GM23338 (cell line): ENCODE data around the gene SORCS2. TPM values are rescaled to one million over a fixed set of nuclear protein-coding genes. Genes with fewer than 3 reads are reported as not detected.

Source experiments
- ATAC-seq: fragments of 200-7000 bp; cut with Tn5 transposase; 3 replicates; pipeline ENCODE4 v1.9.1; 2020
- DNase-seq: peaks from one replicate; pipeline ENCODE4 v3.0.0-alpha.2; 2015; ENCODE audit warnings: low spot score
- H2AFZ ChIP-seq: fragments of 200-600 bp; sonication (generic); 2 replicates; pipeline ENCODE4 v1.8.0; 2016; ENCODE audit warnings: antibody characterized with exemption, mild to moderate bottlenecking, moderate library complexity
- H3F3A ChIP-seq: fragments of 200-600 bp; sonication (generic); replicated peaks from 2 replicates; pipeline ENCODE4 v1.8.0; 2017; ENCODE audit warnings: antibody characterized with exemption, mixed run types, low read depth
- H3K27ac ChIP-seq: fragments of 200-600 bp; sonication (generic); 2 replicates; pipeline ENCODE4 v1.6.1; 2016; ENCODE audit warnings: low read depth
- H3K27me3 ChIP-seq: fragments of 200-600 bp; sonication (generic); 2 replicates; pipeline ENCODE4 v1.8.0; 2016; ENCODE audit warnings: mild to moderate bottlenecking, mixed run types, moderate library complexity; ENCODE audit not compliant: insufficient read depth
- H3K36me3 ChIP-seq: fragments of 200-600 bp; sonication (generic); 2 replicates; pipeline ENCODE4 v1.8.0; 2016; ENCODE audit warnings: mild to moderate bottlenecking; ENCODE audit not compliant: insufficient read depth
- H3K4me1 ChIP-seq: fragments of 200-600 bp; sonication (generic); 2 replicates; pipeline ENCODE4 v1.8.0; 2016; ENCODE audit warnings: mild to moderate bottlenecking, moderate library complexity; ENCODE audit not compliant: insufficient read depth
- H3K4me2 ChIP-seq: fragments of 200-600 bp; sonication (generic); 2 replicates; pipeline ENCODE4 v1.7.1; 2017; ENCODE audit warnings: mixed run types
- H3K4me3 ChIP-seq: fragments of 200-600 bp; sonication (generic); 2 replicates; pipeline ENCODE4 v1.6.1; 2016; ENCODE audit warnings: mixed run types
- H3K79me2 ChIP-seq: fragments of 200-600 bp; sonication (generic); replicated peaks from 2 replicates; pipeline ENCODE4 v1.8.0; 2017; ENCODE audit warnings: mild to moderate bottlenecking; ENCODE audit not compliant: insufficient read depth
- H3K9me2 ChIP-seq: fragments of 200-600 bp; sonication (generic); 2 replicates; pipeline ENCODE4 v1.8.0; 2017; ENCODE audit not compliant: insufficient read depth
- H4K20me1 ChIP-seq: fragments of 200-600 bp; sonication (generic); replicated peaks from 2 replicates; pipeline ENCODE4 v1.8.0; 2017; ENCODE audit warnings: mild to moderate bottlenecking; ENCODE audit not compliant: insufficient read depth
- H3K27ac Mint-ChIP-seq: 2 replicates; pipeline ENCODE4 v1.8.0; 2020; ENCODE audit warnings: inconsistent platforms, mild to moderate bottlenecking, moderate library complexity, mixed read lengths
- H3K27me3 Mint-ChIP-seq: 3 replicates; pipeline ENCODE4 v1.8.0; 2022; ENCODE audit warnings: low read depth, mild to moderate bottlenecking, moderate library complexity, mixed read lengths, inconsistent platforms; ENCODE audit not compliant: insufficient read depth, poor library complexity
- H3K36me3 Mint-ChIP-seq: 3 replicates; pipeline ENCODE4 v1.8.0; 2021; ENCODE audit warnings: low read depth, mild to moderate bottlenecking, inconsistent platforms, moderate library complexity, mixed read lengths
- H3K4me1 Mint-ChIP-seq: 3 replicates; pipeline ENCODE4 v1.8.0; 2020; ENCODE audit warnings: mild to moderate bottlenecking, inconsistent platforms, mixed read lengths
- H3K4me3 Mint-ChIP-seq: 3 replicates; pipeline ENCODE4 v1.8.0; 2021; ENCODE audit warnings: moderate library complexity, mild to moderate bottlenecking, inconsistent platforms, mixed read lengths
- H3K9me3 Mint-ChIP-seq: 3 replicates; pipeline ENCODE4 v1.8.0; 2020; ENCODE audit warnings: moderate library complexity, mild to moderate bottlenecking, inconsistent platforms, mixed read lengths
- ETS1 ChIP-seq: IDR thresholded peaks from 2 replicates; pipeline ENCODE4 v1.6.1; 2016; ENCODE audit warnings: antibody characterized with exemption
- POLR2AphosphoS5 ChIP-seq: IDR thresholded peaks from 2 replicates; pipeline ENCODE4 v1.6.1; 2016; ENCODE audit warnings: antibody characterized with exemption, low read depth
- REST ChIP-seq: IDR thresholded peaks from one replicate; pipeline ENCODE4 v1.6.1; 2018; ENCODE audit warnings: antibody characterized with exemption; ENCODE audit not compliant: unreplicated experiment
- polyA plus RNA-seq: library from polyadenylated mRNA; unstranded; fragments of >200 nt; fragmentation: Nextera tagmentation; extraction: Ambion mirVana; gene quantifications from 2 replicates; pipeline ENCODE4 v1.2.1, GENCODE V29; 2016
- total RNA-seq: library from RNA; depleted of rRNA; stranded (reverse); fragments of >200 nt; shearing (Covaris generic); gene quantifications from 2 replicates; pipeline ENCODE4 v1.2.3, GENCODE V29; 2014
- TF ChIP-seq, protein P1 (sequence below): fragments of 250-450 bp; sonication (Bioruptor Pico); IDR thresholded peaks from 2 replicates; pipeline ENCODE4 v1.5.0; 2020; ENCODE audit warnings: mild to moderate bottlenecking, moderate library complexity

Gene SORCS2
- total and polyA plus RNA-seq, 2 experiments from 2014 or later: 0.47 to 2.4 TPM

- no peak overlapping the region for H3K27ac ChIP-seq
- peaks cover 9% of the 10 kb centered on the region; the same call in 1 of the 3 replicates for H3K9me3 Mint-ChIP-seq
- no peak overlapping the region for H2AFZ ChIP-seq
- H3K79me2 ChIP-seq: no peaks in the 10 kb centered on the region
- H3K36me3 ChIP-seq: no peaks in the 10 kb centered on the region
- no peaks in the 10 kb centered on the region for H3K9me2 ChIP-seq
- no peak for ATAC-seq
- peaks cover 1% of the 10 kb centered on the region for H3K27me3 Mint-ChIP-seq
- no peak overlapping the region for H3K27ac Mint-ChIP-seq
- no peak for DNase-seq
- no peak overlapping the region for H3K4me2 ChIP-seq
- no peaks in the 10 kb centered on the region for H4K20me1 ChIP-seq
- no peak overlapping the region for H3K4me3 ChIP-seq
- H3K36me3 Mint-ChIP-seq: no peaks in the 10 kb centered on the region; the same call in 2 of the 3 replicates
- H3K4me1 ChIP-seq: no peaks in the 10 kb centered on the region
- no peaks in the 10 kb centered on the region for H3F3A ChIP-seq
- no peak for TF ChIP-seq REST
- no peak for TF ChIP-seq POLR2AphosphoS5
- TF ChIP-seq, protein P1, sequence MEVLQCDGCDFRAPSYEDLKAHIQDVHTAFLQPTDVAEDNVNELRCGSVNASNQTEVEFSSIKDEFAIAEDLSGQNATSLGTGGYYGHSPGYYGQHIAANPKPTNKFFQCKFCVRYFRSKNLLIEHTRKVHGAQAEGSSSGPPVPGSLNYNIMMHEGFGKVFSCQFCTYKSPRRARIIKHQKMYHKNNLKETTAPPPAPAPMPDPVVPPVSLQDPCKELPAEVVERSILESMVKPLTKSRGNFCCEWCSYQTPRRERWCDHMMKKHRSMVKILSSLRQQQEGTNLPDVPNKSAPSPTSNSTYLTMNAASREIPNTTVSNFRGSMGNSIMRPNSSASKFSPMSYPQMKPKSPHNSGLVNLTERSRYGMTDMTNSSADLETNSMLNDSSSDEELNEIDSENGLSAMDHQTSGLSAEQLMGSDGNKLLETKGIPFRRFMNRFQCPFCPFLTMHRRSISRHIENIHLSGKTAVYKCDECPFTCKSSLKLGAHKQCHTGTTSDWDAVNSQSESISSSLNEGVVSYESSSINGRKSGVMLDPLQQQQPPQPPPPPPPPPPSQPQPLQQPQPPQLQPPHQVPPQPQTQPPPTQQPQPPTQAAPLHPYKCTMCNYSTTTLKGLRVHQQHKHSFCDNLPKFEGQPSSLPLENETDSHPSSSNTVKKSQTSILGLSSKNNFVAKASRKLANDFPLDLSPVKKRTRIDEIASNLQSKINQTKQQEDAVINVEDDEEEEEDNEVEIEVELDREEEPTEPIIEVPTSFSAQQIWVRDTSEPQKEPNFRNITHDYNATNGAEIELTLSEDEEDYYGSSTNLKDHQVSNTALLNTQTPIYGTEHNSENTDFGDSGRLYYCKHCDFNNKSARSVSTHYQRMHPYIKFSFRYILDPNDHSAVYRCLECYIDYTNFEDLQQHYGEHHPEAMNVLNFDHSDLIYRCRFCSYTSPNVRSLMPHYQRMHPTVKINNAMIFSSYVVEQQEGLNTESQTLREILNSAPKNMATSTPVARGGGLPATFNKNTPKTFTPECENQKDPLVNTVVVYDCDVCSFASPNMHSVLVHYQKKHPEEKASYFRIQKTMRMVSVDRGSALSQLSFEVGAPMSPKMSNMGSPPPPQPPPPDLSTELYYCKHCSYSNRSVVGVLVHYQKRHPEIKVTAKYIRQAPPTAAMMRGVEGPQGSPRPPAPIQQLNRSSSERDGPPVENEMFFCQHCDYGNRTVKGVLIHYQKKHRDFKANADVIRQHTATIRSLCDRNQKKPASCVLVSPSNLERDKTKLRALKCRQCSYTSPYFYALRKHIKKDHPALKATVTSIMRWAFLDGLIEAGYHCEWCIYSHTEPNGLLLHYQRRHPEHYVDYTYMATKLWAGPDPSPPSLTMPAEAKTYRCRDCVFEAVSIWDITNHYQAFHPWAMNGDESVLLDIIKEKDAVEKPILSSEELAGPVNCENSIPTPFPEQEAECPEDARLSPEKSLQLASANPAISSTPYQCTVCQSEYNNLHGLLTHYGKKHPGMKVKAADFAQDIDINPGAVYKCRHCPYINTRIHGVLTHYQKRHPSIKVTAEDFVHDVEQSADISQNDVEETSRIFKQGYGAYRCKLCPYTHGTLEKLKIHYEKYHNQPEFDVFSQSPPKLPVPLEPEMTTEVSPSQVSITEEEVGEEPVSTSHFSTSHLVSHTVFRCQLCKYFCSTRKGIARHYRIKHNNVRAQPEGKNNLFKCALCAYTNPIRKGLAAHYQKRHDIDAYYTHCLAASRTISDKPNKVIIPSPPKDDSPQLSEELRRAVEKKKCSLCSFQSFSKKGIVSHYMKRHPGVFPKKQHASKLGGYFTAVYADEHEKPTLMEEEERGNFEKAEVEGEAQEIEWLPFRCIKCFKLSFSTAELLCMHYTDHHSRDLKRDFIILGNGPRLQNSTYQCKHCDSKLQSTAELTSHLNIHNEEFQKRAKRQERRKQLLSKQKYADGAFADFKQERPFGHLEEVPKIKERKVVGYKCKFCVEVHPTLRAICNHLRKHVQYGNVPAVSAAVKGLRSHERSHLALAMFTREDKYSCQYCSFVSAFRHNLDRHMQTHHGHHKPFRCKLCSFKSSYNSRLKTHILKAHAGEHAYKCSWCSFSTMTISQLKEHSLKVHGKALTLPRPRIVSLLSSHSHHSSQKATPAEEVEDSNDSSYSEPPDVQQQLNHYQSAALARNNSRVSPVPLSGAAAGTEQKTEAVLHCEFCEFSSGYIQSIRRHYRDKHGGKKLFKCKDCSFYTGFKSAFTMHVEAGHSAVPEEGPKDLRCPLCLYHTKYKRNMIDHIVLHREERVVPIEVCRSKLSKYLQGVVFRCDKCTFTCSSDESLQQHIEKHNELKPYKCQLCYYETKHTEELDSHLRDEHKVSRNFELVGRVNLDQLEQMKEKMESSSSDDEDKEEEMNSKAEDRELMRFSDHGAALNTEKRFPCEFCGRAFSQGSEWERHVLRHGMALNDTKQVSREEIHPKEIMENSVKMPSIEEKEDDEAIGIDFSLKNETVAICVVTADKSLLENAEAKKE (CRISPR knock-in tag): no peak
- no peak for TF ChIP-seq ETS1
- H3K27me3 ChIP-seq: no peaks in the 10 kb centered on the region
- no peak overlapping the region for H3K4me3 Mint-ChIP-seq
- H3K4me1 Mint-ChIP-seq: peaks cover 5% of the 10 kb centered on the region; the same call in 2 of the 3 replicates
These were observed 75.5 kb downstream of the SORCS2 start for GRCh38 chr4:7267829-7268228.
